HEK293 (cell line): ENCODE results near the gene MRTFA.

ENCODE experiments used
- CTCF ChIA-PET: fragments of 350-600 bp; formaldehyde crosslinking; extraction: SDS; loops from one replicate; lab custom pipeline; 2021; ENCODE audit warnings: antibody characterized with exemption; lab: Yijun Ruan, JAX
- POLR2A ChIA-PET: fragments of 300-600 bp; formaldehyde crosslinking; extraction: SDS; loops from one replicate; lab custom pipeline; 2020; ENCODE audit warnings: antibody characterized with exemption, inconsistent platforms; lab: Yijun Ruan, JAX
- H3K27ac ChIP-seq: fragments of 200-500 bp; sonication (Bioruptor generic); 2 replicates; pipeline ENCODE4 v1.5.1; 2014; ENCODE audit warnings: low read depth, low read length, control low read depth, inconsistent platforms; ENCODE audit errors: extremely low read depth
- H3K36me3 ChIP-seq, 2 experiments: fragments of 200-500 bp in 1 of 2; sonication (Bioruptor generic) in 1 of 2; 1 replicate in 1 of 2; 2 replicates in 1 of 2; pipeline ENCODE4 v1.5.1; 2014 to 2017; ENCODE audit warnings: inconsistent platforms in 2 of 2, low read length in 2 of 2; ENCODE audit not compliant: control insufficient read depth in 2 of 2, insufficient read depth in 1 of 2
- H3K4me1 ChIP-seq: fragments of 200-500 bp; sonication (Bioruptor generic); 2 replicates; pipeline ENCODE4 v1.5.1; 2014; ENCODE audit warnings: mild to moderate bottlenecking, low read length, inconsistent platforms; ENCODE audit not compliant: control insufficient read depth, insufficient read depth
- H3K4me3 ChIP-seq: 2 replicates; pipeline ENCODE4 v1.5.1; 2011; ENCODE audit warnings: low read depth, mild to moderate bottlenecking, control low read depth, low read length, moderate library complexity
- H3K9me3 ChIP-seq: fragments of 200-500 bp; sonication (Bioruptor generic); 2 replicates; pipeline ENCODE4 v1.5.1; 2014; ENCODE audit warnings: low read depth, low read length, inconsistent platforms; ENCODE audit not compliant: control insufficient read depth, insufficient read depth
- GLI2 ChIP-seq: fragments of 450-650 bp; formaldehyde crosslinking; IDR thresholded peaks from 2 replicates; pipeline ENCODE4; 2017; ENCODE audit warnings: missing biosample characterization, missing genetic modification characterization, low read depth, borderline replicate concordance
- PATZ1 ChIP-seq: fragments of 450-650 bp; formaldehyde crosslinking; IDR thresholded peaks from 2 replicates; pipeline ENCODE4 v1.5.1; 2016; ENCODE audit warnings: missing biosample characterization, missing genetic modification characterization
- SALL2 ChIP-seq: fragments of 450-650 bp; formaldehyde crosslinking; IDR thresholded peaks from 2 replicates; pipeline ENCODE4 v1.5.0; 2017; ENCODE audit warnings: missing biosample characterization, mild to moderate bottlenecking, missing genetic modification characterization, borderline replicate concordance
- SP2 ChIP-seq: fragments of 450-650 bp; formaldehyde crosslinking; IDR thresholded peaks from 2 replicates; pipeline ENCODE4 v1.5.1; 2016; ENCODE audit warnings: missing biosample characterization, missing genetic modification characterization
- WT1 ChIP-seq: fragments of 450-650 bp; formaldehyde crosslinking; IDR thresholded peaks from 2 replicates; pipeline ENCODE4 v1.5.1; 2016; ENCODE audit warnings: missing biosample characterization, missing genetic modification characterization
- ZBTB10 ChIP-seq: fragments of 450-650 bp; formaldehyde crosslinking; IDR thresholded peaks from 2 replicates; pipeline ENCODE4 v1.5.1; 2016; ENCODE audit warnings: missing biosample characterization, missing genetic modification characterization
- ZIC2 ChIP-seq: fragments of 450-650 bp; formaldehyde crosslinking; IDR thresholded peaks from 2 replicates; pipeline ENCODE4 v1.5.1; 2016; ENCODE audit warnings: missing biosample characterization, missing genetic modification characterization
- ZNF132 ChIP-seq: fragments of 450-650 bp; formaldehyde crosslinking; IDR thresholded peaks from 2 replicates; pipeline ENCODE4 v1.5.1; 2017; ENCODE audit warnings: missing biosample characterization, missing genetic modification characterization, borderline replicate concordance
- ZNF184 ChIP-seq: fragments of 450-650 bp; IDR thresholded peaks from 2 replicates; pipeline ENCODE4 v1.5.1; 2018; ENCODE audit warnings: missing biosample characterization, mild to moderate bottlenecking, missing genetic modification characterization
- ZNF221 ChIP-seq: fragments of 450-650 bp; formaldehyde crosslinking; IDR thresholded peaks from 2 replicates; pipeline ENCODE4 v1.5.1; 2017; ENCODE audit warnings: missing biosample characterization, missing genetic modification characterization, borderline replicate concordance
- ZNF248 ChIP-seq: fragments of 450-650 bp; formaldehyde crosslinking; IDR thresholded peaks from 2 replicates; pipeline ENCODE4 v1.5.1; 2017; ENCODE audit warnings: missing biosample characterization, missing genetic modification characterization
- ZNF274 ChIP-seq, 2 experiments: fragments of 200-500 bp in 1 of 2; fragments of 450-650 bp in 1 of 2; sonication (Bioruptor generic) in 1 of 2; formaldehyde crosslinking in 1 of 2; IDR thresholded peaks; 2 replicates each; pipeline versions ENCODE4 v1.5.1 to v1.6.1; 2014 to 2016; ENCODE audit warnings: borderline replicate concordance in 1 of 2, inconsistent platforms in 1 of 2, low read length in 1 of 2, missing biosample characterization in 1 of 2, missing genetic modification characterization in 1 of 2
- ZNF280C ChIP-seq: fragments of 450-650 bp; formaldehyde crosslinking; IDR thresholded peaks from 2 replicates; pipeline ENCODE4 v1.5.1; 2016; ENCODE audit warnings: missing biosample characterization, missing genetic modification characterization
- ZNF560 ChIP-seq: fragments of 450-650 bp; formaldehyde crosslinking; IDR thresholded peaks from 2 replicates; pipeline ENCODE4 v1.5.1; 2017; ENCODE audit warnings: missing biosample characterization, missing genetic modification characterization, borderline replicate concordance
- ZNF843 ChIP-seq: fragments of 450-650 bp; formaldehyde crosslinking; IDR thresholded peaks from 2 replicates; pipeline ENCODE4 v1.5.1; 2016; ENCODE audit warnings: missing biosample characterization, missing genetic modification characterization

MRTFA gene

GRCh38 chr22:40671796-40672360 lies 35.4 kb upstream of the MRTFA start:
- Histone ChIP-seq H3K9me3 (no peaks in the 10 kb centered on the region), H3K4me3 (no peak overlapping the region), H3K27ac (no peak overlapping the region), H3K4me1 (no peaks in the 10 kb centered on the region; the same call in 1 of the 2 replicates), H3K36me3 (no peaks in the 10 kb centered on the region)
- no peak for TF ChIP-seq ZNF560
- ChIA-PET POLR2A (no interaction called here), CTCF (interaction anchor here (0.9 kb wide), 1 partner anchor 18 kb away, joined by 4 read pairs; no protein-coding TSS in a partner anchor)

GRCh38 chr22:40671369-40671768 lies 34.9 kb upstream of the MRTFA start:
- Histone ChIP-seq H3K36me3 (no peaks in the 10 kb centered on the region), H3K9me3 (no peaks in the 10 kb centered on the region), H3K27ac (no peak overlapping the region), H3K4me1 (no peaks in the 10 kb centered on the region; the same call in 1 of the 2 replicates), H3K4me3 (no peak overlapping the region)
- CTCF ChIA-PET, result interaction anchor here (0.6 kb wide), 1 partner anchor 102 kb away, joined by 6 read pairs; no protein-coding TSS in a partner anchor
- TF ChIP-seq ZNF843 (tag by site-specific recombination) (no peak), ZBTB10 (tag by site-specific recombination) (no peak), ZNF221 (tag by site-specific recombination) (no peak), GLI2 (tag by site-specific recombination) (no peak), ZNF132 (tag by site-specific recombination) (no peak), WT1 (no peak), SP2 (no peak), ZNF274 (IDR thresholded peaks at IDR 0.05; ENCODE audit: low read length) (no peak), ZNF274 (tag by site-specific recombination; IDR thresholded peaks at IDR 0.05; ENCODE audit: borderline replicate concordance) (no peak), ZIC2 (tag by site-specific recombination) (no peak), ZNF280C (tag by site-specific recombination) (no peak), SALL2 (tag by site-specific recombination) (no peak), PATZ1 (tag by site-specific recombination) (no peak), ZNF248 (tag by site-specific recombination) (no peak), ZNF184 (tag by site-specific recombination) (no peak)
- POLR2A ChIA-PET, result no interaction called here
